H4 (cell line): ENCODE data around the gene APOA4. TPM values are rescaled to one million over a fixed set of nuclear protein-coding genes. Genes with fewer than 3 reads are reported as not detected.
"Not testable (repeated sequence)": the region's sequence is repeated elsewhere in the genome, so short reads cannot be mapped to it uniquely, and the experiment has no call there.

ENCODE experiments used
- DNase-seq: peaks from one replicate; pipeline ENCODE4 v3.0.0-alpha.2; 2015; ENCODE audit warnings: low spot score
- total RNA-seq: library from RNA; depleted of rRNA; stranded (reverse); fragments of >200 nt; shearing (Covaris generic); gene quantifications from 2 replicates; pipeline ENCODE4 v1.2.3, GENCODE V29; 2014

APOA4 gene
- total RNA-seq, 1 experiment from 2014 or later, result not detected

GRCh38 chr11:116849060-116849459 lies 26.0 kb upstream of the APOA4 start:
- no peak for DNase-seq

GRCh38 chr11:116847612-116848011 lies 24.5 kb upstream of the APOA4 start:
- DNase-seq, result no peak

DNA sequence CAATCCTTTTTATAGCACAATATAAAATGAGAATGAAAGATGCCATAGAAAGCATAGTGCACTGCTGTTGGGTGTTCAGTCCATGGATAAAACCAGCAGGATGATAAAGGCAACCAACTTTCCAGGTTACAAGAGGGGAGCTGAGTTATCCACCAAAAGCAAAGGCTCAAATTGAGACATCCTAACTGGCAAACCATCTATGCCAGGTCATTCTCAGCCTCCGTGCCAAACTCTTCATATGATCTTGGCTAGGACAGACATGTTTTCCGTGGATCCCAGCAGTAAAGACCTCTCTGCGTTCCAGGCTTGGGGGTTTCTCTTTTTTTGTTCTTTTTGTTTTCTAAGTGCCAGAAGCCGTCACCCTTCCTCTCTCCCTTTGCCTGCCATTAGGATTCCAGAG lies 21.6 kb upstream of the APOA4 start:
- DNase-seq, result no peak

- DNase-seq, result no peak
Measured at GRCh38 chr11:116843661-116844060, 20.6 kb upstream of the APOA4 start.

GRCh38 chr11:116842909-116843308 lies 19.8 kb upstream of the APOA4 start:
- DNase-seq, result no peak

DNA sequence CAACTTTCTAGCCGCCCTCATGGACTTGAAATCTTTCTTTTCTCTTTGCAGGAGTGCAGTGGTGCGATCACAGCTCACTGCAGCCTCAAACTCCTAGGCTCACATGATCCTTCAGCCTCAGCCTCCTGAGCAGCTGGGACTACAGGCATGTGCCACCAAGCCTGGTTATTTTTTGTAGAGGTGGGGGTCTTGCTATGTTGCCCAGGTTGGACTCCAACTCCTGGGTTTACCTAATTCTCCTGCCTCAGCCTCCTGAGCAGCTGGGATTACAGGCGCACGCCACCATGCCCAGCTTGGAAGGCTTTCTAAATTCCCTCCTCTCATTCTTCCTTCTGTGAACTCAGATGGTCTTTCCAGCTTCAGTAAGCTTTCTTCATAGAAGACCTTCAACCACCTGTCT lies 19.0 kb upstream of the APOA4 start:
- DNase-seq, result no peak

- DNase-seq, result no peak
Measured at GRCh38 chr11:116840746-116841296, 17.7 kb upstream of the APOA4 start.

DNA sequence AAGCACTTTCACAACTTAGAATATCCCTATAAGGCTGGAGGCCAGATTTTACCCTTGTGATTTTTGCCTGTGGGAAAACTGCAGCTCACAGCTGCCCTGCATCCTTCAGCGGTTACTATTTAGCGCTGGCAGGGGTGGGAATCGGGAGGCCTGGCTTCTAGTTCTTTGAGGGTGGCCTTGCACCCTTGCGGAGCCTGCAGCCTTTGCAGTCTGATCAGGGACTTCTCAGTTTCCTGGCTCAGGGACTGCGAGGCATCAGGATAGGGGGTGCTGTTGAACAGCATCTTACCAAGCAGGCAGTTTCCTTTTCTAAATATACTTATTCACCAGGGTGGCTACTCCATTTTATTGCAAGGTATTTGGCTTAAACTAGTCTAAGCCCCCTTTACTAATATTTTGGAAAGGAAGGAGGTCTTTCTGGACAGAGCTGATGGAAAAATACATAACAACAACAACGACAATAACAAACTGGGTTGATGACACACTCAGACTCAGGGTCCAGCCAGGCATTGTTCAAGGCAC lies 17.2 kb upstream of the APOA4 start:
- DNase-seq, result no peak

DNA sequence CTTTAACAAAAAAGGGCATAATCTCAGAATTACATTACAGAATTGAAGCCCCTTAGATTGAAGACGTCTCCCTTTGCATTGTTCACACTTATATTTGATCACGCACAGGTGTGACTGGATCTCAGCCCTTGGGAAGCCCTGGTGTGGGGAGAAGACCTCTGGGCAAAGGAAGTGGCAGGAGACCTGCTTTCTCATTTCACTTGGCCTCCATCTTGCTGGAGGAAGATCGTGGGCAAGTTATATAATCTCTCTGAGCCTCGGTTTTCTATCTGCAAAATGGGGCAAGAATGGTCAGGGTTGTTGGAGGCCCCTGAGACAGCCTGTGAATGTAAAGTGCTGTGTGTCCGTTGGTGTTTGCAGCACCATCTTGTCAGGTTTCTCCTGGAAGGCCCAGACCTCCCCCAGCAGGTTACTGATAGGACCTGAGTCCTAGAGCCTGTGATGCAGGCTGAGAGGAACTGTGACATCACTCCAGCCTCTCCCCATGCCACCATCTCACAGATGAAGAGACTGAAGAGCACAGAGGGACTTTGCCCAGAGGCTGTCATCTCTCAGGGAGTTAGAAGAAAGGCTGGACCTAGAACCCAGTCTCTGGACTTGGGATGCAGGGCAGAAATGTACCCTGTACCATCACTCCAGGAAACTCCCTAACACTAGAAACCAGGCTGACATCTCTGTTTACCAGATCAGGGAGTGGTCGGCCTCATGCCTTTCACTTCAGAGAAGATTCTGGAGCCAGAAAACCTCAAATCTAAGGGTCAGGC lies 15.4 kb upstream of the APOA4 start:
- DNase-seq, result no peak

- no peak for DNase-seq
Measured at GRCh38 chr11:116837231-116838091, 14.4 kb upstream of the APOA4 start, which contains the start of gene APOA1. Gene APOA1, minus strand, starts transcription at chr11:116837622. Its CDS starts 235 bp downstream, at chr11:116837387.

- DNase-seq, result no peak
Measured at GRCh38 chr11:116836632-116836991, 13.5 kb upstream of the APOA4 start.

DNA sequence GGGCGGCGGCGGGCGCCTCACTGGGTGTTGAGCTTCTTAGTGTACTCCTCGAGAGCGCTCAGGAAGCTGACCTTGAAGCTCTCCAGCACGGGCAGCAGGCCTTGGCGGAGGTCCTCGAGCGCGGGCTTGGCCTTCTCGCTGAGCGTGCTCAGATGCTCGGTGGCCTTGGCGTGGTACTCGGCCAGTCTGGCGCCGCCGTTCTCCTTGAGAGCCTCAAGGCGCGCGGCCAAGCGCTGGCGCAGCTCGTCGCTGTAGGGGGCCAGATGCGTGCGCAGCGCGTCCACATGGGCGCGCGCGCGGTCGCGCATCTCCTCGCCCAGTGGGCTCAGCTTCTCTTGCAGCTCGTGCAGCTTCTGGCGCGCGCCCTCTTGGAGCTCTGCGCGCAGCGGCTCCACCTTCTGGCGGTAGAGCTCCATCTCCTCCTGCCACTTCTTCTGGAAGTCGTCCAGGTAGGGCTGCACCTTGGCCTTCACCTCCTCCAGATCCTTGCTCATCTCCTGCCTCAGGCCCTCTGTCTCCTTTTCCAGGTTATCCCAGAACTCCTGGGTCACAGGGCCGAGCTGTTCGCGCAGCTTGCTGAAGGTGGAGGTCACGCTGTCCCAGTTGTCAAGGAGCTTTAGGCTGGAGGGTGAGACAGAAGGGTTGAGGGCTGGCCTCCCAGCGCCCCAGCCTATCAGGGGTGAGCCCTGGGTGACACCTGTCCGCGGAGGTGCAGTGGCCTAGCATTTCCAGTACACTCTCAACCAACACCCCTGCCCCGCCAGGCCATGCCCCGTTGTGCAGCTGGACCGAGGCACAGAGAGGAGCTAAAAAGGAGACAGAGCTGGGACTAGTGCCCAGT lies 12.9 kb upstream of the APOA4 start:
- DNase-seq, result peak; percentile 83

- no peak for DNase-seq
Measured at GRCh38 chr11:116835042-116835772, 12.1 kb upstream of the APOA4 start.

DNA sequence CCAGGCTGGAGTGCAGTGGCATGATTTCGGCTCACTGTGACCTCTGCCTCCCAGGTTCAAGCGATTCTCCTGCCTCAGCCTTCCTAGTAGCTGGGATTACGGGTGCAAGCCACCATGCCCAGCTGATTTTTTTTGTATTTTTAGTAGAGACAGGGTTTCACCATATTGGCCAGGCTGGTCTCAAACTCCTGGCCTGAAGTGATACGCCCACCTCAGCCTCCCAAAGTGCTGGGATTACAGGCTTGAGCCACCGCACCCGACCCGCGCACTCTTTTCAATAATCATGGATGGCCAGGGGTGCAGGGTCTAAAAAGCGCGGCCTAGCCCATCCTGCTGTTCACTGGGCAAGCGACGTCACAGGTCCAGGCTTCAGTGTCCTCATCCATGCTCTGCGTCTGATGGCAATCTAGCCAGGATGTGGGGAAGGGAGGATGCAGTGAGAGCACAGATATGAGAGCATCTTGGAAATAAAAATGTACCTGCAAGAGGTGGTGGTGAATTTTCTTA lies 11.5 kb upstream of the APOA4 start:
- DNase-seq, result not testable (repeated sequence)

GRCh38 chr11:116833816-116834534 lies 10.9 kb upstream of the APOA4 start:
- no peak for DNase-seq

GRCh38 chr11:116833491-116833815 lies 10.3 kb upstream of the APOA4 start:
- DNase-seq, result no peak

DNA sequence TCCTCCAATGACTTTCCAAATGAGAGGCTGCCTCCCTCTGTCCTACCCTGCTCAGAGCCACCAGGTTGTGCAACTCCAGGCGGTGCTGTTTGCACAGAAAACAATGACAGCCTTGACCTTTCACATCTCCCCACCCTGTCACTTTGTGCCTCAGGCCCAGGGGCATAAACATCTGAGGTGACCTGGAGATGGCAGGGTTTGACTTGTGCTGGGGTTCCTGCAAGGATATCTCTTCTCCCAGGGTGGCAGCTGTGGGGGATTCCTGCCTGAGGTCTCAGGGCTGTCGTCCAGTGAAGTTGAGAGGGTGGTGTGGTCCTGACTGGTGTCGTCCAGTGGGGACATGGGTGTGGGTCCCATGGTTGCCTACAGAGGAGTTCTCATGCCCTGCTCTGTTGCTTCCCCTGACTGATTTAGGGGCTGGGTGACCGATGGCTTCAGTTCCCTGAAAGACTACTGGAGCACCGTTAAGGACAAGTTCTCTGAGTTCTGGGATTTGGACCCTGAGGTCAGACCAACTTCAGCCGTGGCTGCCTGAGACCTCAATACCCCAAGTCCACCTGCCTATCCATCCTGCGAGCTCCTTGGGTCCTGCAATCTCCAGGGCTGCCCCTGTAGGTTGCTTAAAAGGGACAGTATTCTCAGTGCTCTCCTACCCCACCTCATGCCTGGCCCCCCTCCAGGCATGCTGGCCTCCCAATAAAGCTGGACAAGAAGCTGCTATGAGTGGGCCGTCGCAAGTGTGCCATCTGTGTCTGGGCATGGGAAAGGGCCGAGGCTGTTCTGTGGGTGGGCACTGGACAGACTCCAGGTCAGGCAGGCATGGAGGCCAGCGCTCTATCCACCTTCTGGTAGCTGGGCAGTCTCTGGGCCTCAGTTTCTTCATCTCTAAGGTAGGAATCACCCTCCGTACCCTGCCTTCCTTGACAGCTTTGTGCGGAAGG lies 9.5 kb upstream of the APOA4 start:
- DNase-seq, result no peak

- DNase-seq, result no peak
Measured at GRCh38 chr11:116831790-116832349, 8.8 kb upstream of the APOA4 start.
